SK-N-SH (cell line): ENCODE data around the gene NEGR1. TPM values are rescaled to one million over a fixed set of nuclear protein-coding genes. Genes with fewer than 3 reads are reported as not detected.

Experiments
- CTCF ChIA-PET: fragments of 300-600, 350-600 bp; formaldehyde crosslinking; extraction: SDS; loops from one replicate; lab custom pipeline; 2021; lab: Yijun Ruan, JAX
- POLR2A ChIA-PET: fragments of 350-600 bp; sonication (Branson Sonifier 250); formaldehyde crosslinking; extraction: SDS; loops from one replicate; lab custom pipeline; 2020; ENCODE audit warnings: antibody characterized with exemption, inconsistent platforms; lab: Yijun Ruan, JAX
- DNase-seq: peaks from one replicate; pipeline ENCODE4 v3.0.0; 2012
- H2AFZ ChIP-seq: fragments of 200-600 bp; sonication (generic); 2 replicates; pipeline ENCODE4 v1.8.1; 2016; ENCODE audit warnings: antibody characterized with exemption, mild to moderate bottlenecking, low read depth
- H3F3A ChIP-seq: fragments of 200-600 bp; sonication (generic); replicated peaks from 2 replicates; pipeline ENCODE3; 2016; ENCODE audit warnings: antibody characterized with exemption, mild to moderate bottlenecking; ENCODE audit not compliant: insufficient read depth
- H3K27ac ChIP-seq, 2 experiments: fragments of 200-500 bp in 1 of 2; fragments of 200-600 bp in 1 of 2; sonication (Bioruptor generic) in 1 of 2; sonication (generic), shearing (Covaris generic) in 1 of 2; 2 replicates each; pipeline versions ENCODE4 v1.5.1 to v1.6.1; 2014 to 2016; ENCODE audit warnings: low read depth in 2 of 2, inconsistent platforms in 1 of 2, low read length in 1 of 2, mild to moderate bottlenecking in 1 of 2, mixed read lengths in 1 of 2
- H3K27me3 ChIP-seq: fragments of 200-600 bp; sonication (generic), shearing (Covaris generic); 2 replicates; pipeline ENCODE4 v1.6.1; 2016; ENCODE audit warnings: mixed run types; ENCODE audit not compliant: insufficient read depth
- H3K36me3 ChIP-seq, 2 experiments: fragments of 200-500 bp in 1 of 2; fragments of 200-600 bp in 1 of 2; sonication (Bioruptor generic) in 1 of 2; sonication (generic) in 1 of 2; replicated peaks in 1 of 2; 2 replicates each; pipeline versions ENCODE3 to v1.5.1; 2014 to 2016; ENCODE audit warnings: low read length in 1 of 2, mild to moderate bottlenecking in 1 of 2; ENCODE audit not compliant: insufficient read depth in 2 of 2, control insufficient read depth in 1 of 2
- H3K4me1 ChIP-seq, 2 experiments: fragments of 200-500 bp in 1 of 2; fragments of 200-600 bp in 1 of 2; sonication (Bioruptor generic) in 1 of 2; sonication (generic), shearing (Covaris generic) in 1 of 2; 2 replicates each; pipeline versions ENCODE4 v1.5.1 to v1.6.1; 2014 to 2016; ENCODE audit warnings: low read depth in 1 of 2, low read length in 1 of 2, mixed run types in 1 of 2; ENCODE audit not compliant: insufficient read depth in 2 of 2, control insufficient read depth in 1 of 2
- H3K4me2 ChIP-seq: fragments of 200-600 bp; sonication (generic), shearing (Covaris generic); 2 replicates; pipeline ENCODE4 v1.6.1; 2017; ENCODE audit warnings: mixed run types
- H3K4me3 ChIP-seq, 2 experiments: fragments of 200-500 bp in 1 of 2; fragments of 200-600 bp in 1 of 2; sonication (Bioruptor generic) in 1 of 2; sonication (generic), shearing (Covaris generic) in 1 of 2; 2 replicates each; pipeline versions ENCODE4 v1.5.1 to v1.8.1; 2014 to 2016; ENCODE audit warnings: low read depth in 2 of 2, inconsistent platforms in 1 of 2, low read length in 1 of 2, mild to moderate bottlenecking in 1 of 2, mixed read lengths in 1 of 2, moderate library complexity in 1 of 2
- H3K79me2 ChIP-seq: fragments of 200-600 bp; sonication (generic); 2 replicates; pipeline ENCODE4 v1.8.1; 2017; ENCODE audit warnings: mild to moderate bottlenecking; ENCODE audit not compliant: insufficient read depth
- H3K9ac ChIP-seq: fragments of 200-600 bp; sonication (generic); 2 replicates; pipeline ENCODE4 v1.6.1; 2017; ENCODE audit warnings: mixed run types
- H3K9me2 ChIP-seq: fragments of 200-600 bp; sonication (generic); 2 replicates; pipeline ENCODE4 v1.6.1; 2017; ENCODE audit warnings: mixed run types
- H3K9me3 ChIP-seq: fragments of 200-600 bp; sonication (generic); 2 replicates; pipeline ENCODE4 v1.6.1; 2017; ENCODE audit warnings: mixed run types, mild to moderate bottlenecking, moderate library complexity
- H4K20me1 ChIP-seq: fragments of 200-600 bp; sonication (generic); 2 replicates; pipeline ENCODE4 v1.6.1; 2017; ENCODE audit warnings: mild to moderate bottlenecking, mixed run types; ENCODE audit not compliant: insufficient read depth
- WGBS: methylation state at CpG from one replicate; pipeline ENCODE4 v1.1.6; 2017; ENCODE audit warnings: low lambda C conversion rate; 5-methylcytosine and 5-hydroxymethylcytosine counted together
- polyA plus RNA-seq, 3 experiments: library from polyadenylated mRNA; depleted of rRNA; stranded (reverse); fragments of >200 nt; gene quantifications; 2 replicates each; pipeline ENCODE4 v1.2.3, GENCODE V29; 2012
- TF ChIP-seq, protein P1 (sequence below): IDR thresholded peaks from 2 replicates; pipeline ENCODE4; 2012
- TF ChIP-seq, protein P2 (sequence below): fragments of 150-350 bp; IDR thresholded peaks from 2 replicates; pipeline ENCODE4 v1.6.1; 2016; ENCODE audit warnings: mild to moderate bottlenecking, low read depth, low read length
- TF ChIP-seq, protein P3 (sequence below): fragments of 150-350 bp; IDR thresholded peaks from 2 replicates; pipeline ENCODE4 v1.6.1; 2017; ENCODE audit warnings: antibody characterized with exemption, low read length, low read depth, borderline replicate concordance

The NEGR1 gene
- polyA plus RNA-seq, 1 of the 3 experiments (the other 2 are of a cell fraction), result 0.21 TPM

DNA sequence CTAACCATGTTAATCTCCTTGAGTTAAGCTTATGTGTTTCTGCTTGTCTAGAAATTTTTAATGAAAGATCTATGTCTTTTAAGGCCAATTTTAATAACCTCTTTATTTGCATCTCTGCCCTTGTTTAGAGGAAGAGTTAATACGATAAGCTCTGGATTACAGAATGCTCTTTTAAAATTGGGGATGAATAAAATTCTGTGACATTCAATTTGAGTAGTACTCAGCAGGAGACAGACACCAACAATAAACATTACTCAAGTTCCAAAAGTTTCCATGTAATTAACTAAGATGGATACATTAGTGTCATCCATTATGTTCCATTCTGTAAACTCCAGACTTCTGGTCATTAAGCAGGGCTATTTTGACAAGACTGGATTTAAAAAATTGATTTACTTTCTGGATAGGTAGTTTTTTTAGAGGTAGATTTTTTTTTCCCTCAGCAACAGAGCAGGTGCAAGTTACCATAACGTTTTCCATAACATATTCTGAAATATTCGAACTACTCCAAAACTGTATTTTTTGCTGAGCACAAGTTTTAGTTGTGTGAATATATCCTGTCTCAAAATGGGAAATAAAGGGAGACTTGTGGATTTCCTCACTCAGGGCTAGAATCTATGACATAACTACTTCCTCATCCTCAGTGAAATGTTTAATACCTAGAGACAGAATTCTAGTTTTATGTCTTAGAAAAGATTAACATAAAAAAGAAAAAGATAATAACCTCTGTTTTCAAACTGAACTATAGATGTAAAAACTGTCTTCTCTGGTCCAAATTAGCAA lies 221.7 kb downstream of the NEGR1 start:
- Histone ChIP-seq H3K36me3 (no peaks in the 10 kb centered on the region), H3K4me1 (no peaks in the 10 kb centered on the region; a peak in 1 of 4 replicates), H2AFZ (no peak overlapping the region), H3K27ac (no peak overlapping the region), H3K9ac (no peak overlapping the region), H3K9me3 (no peaks in the 10 kb centered on the region), H3F3A (no peaks in the 10 kb centered on the region), H3K4me2 (no peak overlapping the region), H3K79me2 (no peaks in the 10 kb centered on the region), H3K27me3 (no peaks in the 10 kb centered on the region), H4K20me1 (no peaks in the 10 kb centered on the region), H3K9me2 (no peaks in the 10 kb centered on the region), H3K4me3 (no peak overlapping the region)
- TF ChIP-seq, protein P1, sequence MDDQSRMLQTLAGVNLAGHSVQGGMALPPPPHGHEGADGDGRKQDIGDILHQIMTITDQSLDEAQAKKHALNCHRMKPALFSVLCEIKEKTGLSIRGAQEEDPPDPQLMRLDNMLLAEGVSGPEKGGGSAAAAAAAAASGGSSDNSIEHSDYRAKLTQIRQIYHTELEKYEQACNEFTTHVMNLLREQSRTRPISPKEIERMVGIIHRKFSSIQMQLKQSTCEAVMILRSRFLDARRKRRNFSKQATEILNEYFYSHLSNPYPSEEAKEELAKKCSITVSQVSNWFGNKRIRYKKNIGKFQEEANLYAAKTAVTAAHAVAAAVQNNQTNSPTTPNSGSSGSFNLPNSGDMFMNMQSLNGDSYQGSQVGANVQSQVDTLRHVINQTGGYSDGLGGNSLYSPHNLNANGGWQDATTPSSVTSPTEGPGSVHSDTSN, result no peak
- TF ChIP-seq, protein P2, sequence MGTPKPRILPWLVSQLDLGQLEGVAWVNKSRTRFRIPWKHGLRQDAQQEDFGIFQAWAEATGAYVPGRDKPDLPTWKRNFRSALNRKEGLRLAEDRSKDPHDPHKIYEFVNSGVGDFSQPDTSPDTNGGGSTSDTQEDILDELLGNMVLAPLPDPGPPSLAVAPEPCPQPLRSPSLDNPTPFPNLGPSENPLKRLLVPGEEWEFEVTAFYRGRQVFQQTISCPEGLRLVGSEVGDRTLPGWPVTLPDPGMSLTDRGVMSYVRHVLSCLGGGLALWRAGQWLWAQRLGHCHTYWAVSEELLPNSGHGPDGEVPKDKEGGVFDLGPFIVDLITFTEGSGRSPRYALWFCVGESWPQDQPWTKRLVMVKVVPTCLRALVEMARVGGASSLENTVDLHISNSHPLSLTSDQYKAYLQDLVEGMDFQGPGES, result no peak
- ChIA-PET POLR2A (no interaction called here), CTCF (interaction anchor here (1.0 to 1.2 kb wide), 2 partner anchors 15 to 23 kb away, joined by 3 to 4 read pairs; no protein-coding TSS in a partner anchor)
- DNase-seq, result no peak
- 44% methylated on average over 3 of the region's 3 CpGs for WGBS

DNA sequence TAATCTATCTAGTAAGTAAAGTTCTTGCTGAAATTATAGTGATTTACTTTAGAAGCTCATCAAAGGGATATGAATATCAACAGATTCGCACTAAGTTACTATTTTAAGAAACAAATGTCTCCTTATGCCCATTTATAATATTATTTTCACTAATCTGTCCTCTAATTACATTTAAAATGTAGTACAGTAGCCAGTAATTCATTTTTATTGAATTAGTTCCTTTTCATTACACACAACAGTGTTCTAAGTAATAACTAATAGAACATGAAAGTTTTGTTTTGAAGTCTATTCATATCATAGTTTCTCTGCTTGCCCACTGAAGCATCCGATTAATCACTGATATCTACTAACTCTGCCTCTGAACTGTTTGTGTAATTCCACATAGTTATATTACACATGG lies 225.8 kb downstream of the NEGR1 start:
- Histone ChIP-seq H3K9ac (no peak overlapping the region), H4K20me1 (no peaks in the 10 kb centered on the region), H3K36me3 (no peaks in the 10 kb centered on the region), H3K27me3 (no peaks in the 10 kb centered on the region), H3K79me2 (no peaks in the 10 kb centered on the region), H2AFZ (no peak overlapping the region), H3K9me2 (no peaks in the 10 kb centered on the region), H3K27ac (no peak overlapping the region), H3F3A (no peaks in the 10 kb centered on the region), H3K9me3 (no peaks in the 10 kb centered on the region)
- 43% methylated on average over 2 of the region's 2 CpGs for WGBS
- TF ChIP-seq, protein P3, sequence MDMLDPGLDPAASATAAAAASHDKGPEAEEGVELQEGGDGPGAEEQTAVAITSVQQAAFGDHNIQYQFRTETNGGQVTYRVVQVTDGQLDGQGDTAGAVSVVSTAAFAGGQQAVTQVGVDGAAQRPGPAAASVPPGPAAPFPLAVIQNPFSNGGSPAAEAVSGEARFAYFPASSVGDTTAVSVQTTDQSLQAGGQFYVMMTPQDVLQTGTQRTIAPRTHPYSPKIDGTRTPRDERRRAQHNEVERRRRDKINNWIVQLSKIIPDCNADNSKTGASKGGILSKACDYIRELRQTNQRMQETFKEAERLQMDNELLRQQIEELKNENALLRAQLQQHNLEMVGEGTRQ, result no peak
- TF ChIP-seq, protein P2, result no peak
- TF ChIP-seq, all 33 proteins: peak for 0
- ChIA-PET CTCF (interaction anchor here (1.4 kb wide), 1 partner anchor 18 kb away, joined by 8 read pairs; no protein-coding TSS in a partner anchor), POLR2A (no interaction called here)
- DNase-seq, result no peak
- Histone ChIP-seq H3K4me1 (no peaks in the 10 kb centered on the region; a peak in 1 of 4 replicates), H3K4me3 (no peak overlapping the region), H3K4me2 (no peak overlapping the region)
